ENCODE data around the gene RHOH. TPM values are rescaled to one million over a fixed set of nuclear protein-coding genes. Genes with fewer than 3 reads are reported as not detected.
A peak's percentile ranks its signal among the peaks of the same experiment; 100 is the strongest.

Gene RHOH
- polyA plus RNA-seq, 2 of the 4 experiments (the other 2 are of a cell fraction) = 0.08 to 0.26 TPM

- peak; percentile 64 to 96 for DNase-seq (ENCODE audit: low read depth in 1 of 2, low spot score in 1 of 2)
- WGBS (ENCODE audit: missing lambda C conversion rate) = 3% methylated on average over 3 of the region's 3 CpGs
- Histone ChIP-seq H3K27ac (peak overlapping the region; percentile 89 to 92), H3K4me2 (peak overlapping the region; percentile 70), H3K4me3 (no peak overlapping the region), H3K4me1 (peaks cover 59% of the 10 kb centered on the region), H3K9me3 (no peaks in the 10 kb centered on the region)
- FAIRE-seq = peak; percentile 63
- CTCF ChIA-PET = interaction anchor here (0.9 kb wide), 2 partner anchors 53 to 54 kb away, joined by 3 read pairs; no protein-coding TSS in a partner anchor
- ATAC-seq = peak; percentile 90 to 95
- POLR2A ChIA-PET = interaction anchor here (1.5 kb wide), 1 partner anchor 199 kb away, joined by 4 read pairs; the partner anchor contains the start of gene N4BP2
- TF ChIP-seq RFX5 (IDR thresholded peaks at IDR 0.05) (peak; percentile 53; the same call in 1 of the 2 replicates), JUNB (IDR thresholded peaks at IDR 0.05) (peak; percentile 93), CBX8 (IDR thresholded peaks at IDR 0.05) (no peak), USF2 (IDR thresholded peaks at IDR 0.05) (0 out of 2 replicates have a peak, but pooled peaks have one; percentile 4), REST (IDR thresholded peaks at IDR 0.05) (no peak), HDAC2 (IDR thresholded peaks at IDR 0.05) (no peak), EP300 (IDR thresholded peaks at IDR 0.05) (peak; percentile 70 to 73; a peak in 3 of 5 replicates), NR3C1 (IDR thresholded peaks at IDR 0.05) (no peak), CBX2 (IDR thresholded peaks at IDR 0.05; ENCODE audit: borderline replicate concordance, low read depth) (no peak), GATA3 (IDR thresholded peaks at IDR 0.05; ENCODE audit: borderline replicate concordance) (peak; percentile 93), HEYL (CRISPR knock-in tag; IDR thresholded peaks at IDR 0.05) (0 out of 2 replicates have a peak, but pooled peaks have one; percentile 39), TFCP2L1 (CRISPR knock-in tag; IDR thresholded peaks at IDR 0.05) (no peak), FOSL2 (IDR thresholded peaks at IDR 0.05) (peak; percentile 84), FOSL2 (CRISPR knock-in tag; IDR thresholded peaks at IDR 0.05) (peak; percentile 97), JUN (IDR thresholded peaks at IDR 0.05) (peak; percentile 53 to 70; a peak in 2 of 5 replicates), ESRRA (IDR thresholded peaks at IDR 0.05; ENCODE audit: borderline replicate concordance, low read length) (no peak), MAZ (IDR thresholded peaks at IDR 0.05; ENCODE audit: borderline replicate concordance, low read depth, low read length) (no peak)
- TF ChIP-seq, protein P1, sequence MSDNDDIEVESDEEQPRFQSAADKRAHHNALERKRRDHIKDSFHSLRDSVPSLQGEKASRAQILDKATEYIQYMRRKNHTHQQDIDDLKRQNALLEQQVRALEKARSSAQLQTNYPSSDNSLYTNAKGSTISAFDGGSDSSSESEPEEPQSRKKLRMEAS (IDR thresholded peaks at IDR 0.05) = peak; percentile 76
Measured at GRCh38 chr4:40255393-40256281, 58.8 kb downstream of the RHOH start.

DNA sequence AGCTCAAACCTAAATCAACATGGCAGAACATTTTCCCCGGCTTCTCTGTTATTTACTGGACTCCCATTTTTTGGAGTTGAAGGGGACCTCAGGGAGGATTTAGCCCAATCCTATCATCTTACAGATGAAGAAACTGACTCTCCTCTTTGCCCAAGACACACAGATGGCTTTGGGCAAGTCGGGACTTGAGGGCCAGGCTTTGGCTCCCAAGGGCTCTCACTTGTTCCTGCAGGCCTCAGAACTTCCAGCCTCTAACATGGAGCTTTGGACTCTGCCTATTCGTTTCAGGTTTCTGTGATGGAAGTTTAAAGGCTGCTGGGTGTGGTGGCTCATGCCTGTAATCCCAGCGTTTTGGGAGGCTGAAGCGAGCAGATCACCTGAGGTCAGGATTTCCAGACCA, 59.5 kb downstream of the RHOH start:
- no peak for TF ChIP-seq HOXB5 (CRISPR knock-in tag; IDR thresholded peaks at IDR 0.05)
- TF ChIP-seq RARB (CRISPR knock-in tag; IDR thresholded peaks at IDR 0.05) = no peak
- TF ChIP-seq CHD4 (IDR thresholded peaks at IDR 0.05; ENCODE audit: borderline replicate concordance) = no peak
- no peak for TF ChIP-seq PBX3 (IDR thresholded peaks at IDR 0.05)
- no peak for TF ChIP-seq EP300 (IDR thresholded peaks at IDR 0.05)
- no peak for TF ChIP-seq ESRRA (IDR thresholded peaks at IDR 0.05; ENCODE audit: borderline replicate concordance, low read length)
- TF ChIP-seq JUN (IDR thresholded peaks at IDR 0.05) = no peak
- TF ChIP-seq TFCP2L1 (CRISPR knock-in tag; IDR thresholded peaks at IDR 0.05) = no peak
- TF ChIP-seq, protein P2, sequence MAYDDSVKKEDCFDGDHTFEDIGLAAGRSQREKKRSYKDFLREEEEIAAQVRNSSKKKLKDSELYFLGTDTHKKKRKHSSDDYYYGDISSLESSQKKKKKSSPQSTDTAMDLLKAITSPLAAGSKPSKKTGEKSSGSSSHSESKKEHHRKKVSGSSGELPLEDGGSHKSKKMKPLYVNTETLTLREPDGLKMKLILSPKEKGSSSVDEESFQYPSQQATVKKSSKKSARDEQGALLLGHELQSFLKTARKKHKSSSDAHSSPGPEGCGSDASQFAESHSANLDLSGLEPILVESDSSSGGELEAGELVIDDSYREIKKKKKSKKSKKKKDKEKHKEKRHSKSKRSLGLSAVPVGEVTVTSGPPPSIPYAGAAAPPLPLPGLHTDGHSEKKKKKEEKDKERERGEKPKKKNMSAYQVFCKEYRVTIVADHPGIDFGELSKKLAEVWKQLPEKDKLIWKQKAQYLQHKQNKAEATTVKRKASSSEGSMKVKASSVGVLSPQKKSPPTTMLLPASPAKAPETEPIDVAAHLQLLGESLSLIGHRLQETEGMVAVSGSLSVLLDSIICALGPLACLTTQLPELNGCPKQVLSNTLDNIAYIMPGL (CRISPR knock-in tag; IDR thresholded peaks at IDR 0.05; ENCODE audit: borderline replicate concordance) = no peak
- TF ChIP-seq CEBPB (IDR thresholded peaks at IDR 0.05) = no peak
- TF ChIP-seq TP53 (CRISPR knock-in tag; IDR thresholded peaks at IDR 0.05) = no peak
- TF ChIP-seq NR3C1 (IDR thresholded peaks at IDR 0.05) = no peak
- TF ChIP-seq ZFP36 (IDR thresholded peaks at IDR 0.05; ENCODE audit: borderline replicate concordance, partially characterized antibody) = no peak
- no peak for TF ChIP-seq NFE2L2 (conservative IDR thresholded peaks at IDR 0.05; ENCODE audit: low read length)
- no peak for TF ChIP-seq RCOR1 (IDR thresholded peaks at IDR 0.05; ENCODE audit: low read depth, low read length)
- no peak for TF ChIP-seq PHF8 (IDR thresholded peaks at IDR 0.05; ENCODE audit: borderline replicate concordance, low read depth)
- TF ChIP-seq HDAC2 (IDR thresholded peaks at IDR 0.05) = no peak
- Histone ChIP-seq H3K9me3 (no peaks in the 10 kb centered on the region), H3K4me2 (peak overlapping the region; percentile 70), H3K4me3 (no peak overlapping the region), H3K4me1 (peaks cover 57% of the 10 kb centered on the region), H3K27ac (peak overlapping the region; percentile 89 to 92)
- ChIA-PET CTCF (interaction anchor here (0.9 to 1.5 kb wide), 2 partner anchors 28 to 53 kb away, joined by 3 read pairs; no protein-coding TSS in a partner anchor), POLR2A (interaction anchor here (1.5 kb wide), 1 partner anchor 200 kb away, joined by 4 read pairs; the partner anchor contains the start of gene N4BP2)
- no peak for FAIRE-seq
- ATAC-seq = no peak
- DNase-seq (ENCODE audit: low read depth in 1 of 2, low spot score in 1 of 2) = no peak
- 5% methylated on average over 2 of the region's 5 CpGs for WGBS (ENCODE audit: missing lambda C conversion rate)

Data from A549 (cell line).